ENCODE results near the gene FAM186B.
"Not testable (repeated sequence)": the region's sequence is repeated elsewhere in the genome, so short reads cannot be mapped to it uniquely, and the experiment has no call there.

The FAM186B gene

DNA sequence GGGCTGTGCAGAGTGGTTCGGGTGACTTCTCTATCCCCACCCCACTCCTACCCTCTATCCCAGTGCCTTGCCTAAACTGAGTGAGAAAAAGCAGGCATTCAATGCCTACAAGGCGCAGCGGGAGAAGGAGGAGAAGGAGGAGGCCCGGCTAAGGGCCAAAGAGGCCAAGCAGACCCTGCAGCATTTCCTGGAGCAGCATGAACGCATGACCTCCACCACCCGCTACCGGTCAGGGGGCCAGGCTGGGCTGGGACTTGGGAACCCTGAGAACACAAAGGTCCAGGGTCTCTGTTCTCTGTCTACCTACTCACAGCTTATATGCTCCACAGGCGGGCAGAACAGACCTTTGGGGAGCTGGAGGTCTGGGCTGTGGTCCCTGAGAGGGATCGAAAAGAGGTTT, 29.6 kb upstream of the FAM186B start:
- no peak for DNase-seq

DNA sequence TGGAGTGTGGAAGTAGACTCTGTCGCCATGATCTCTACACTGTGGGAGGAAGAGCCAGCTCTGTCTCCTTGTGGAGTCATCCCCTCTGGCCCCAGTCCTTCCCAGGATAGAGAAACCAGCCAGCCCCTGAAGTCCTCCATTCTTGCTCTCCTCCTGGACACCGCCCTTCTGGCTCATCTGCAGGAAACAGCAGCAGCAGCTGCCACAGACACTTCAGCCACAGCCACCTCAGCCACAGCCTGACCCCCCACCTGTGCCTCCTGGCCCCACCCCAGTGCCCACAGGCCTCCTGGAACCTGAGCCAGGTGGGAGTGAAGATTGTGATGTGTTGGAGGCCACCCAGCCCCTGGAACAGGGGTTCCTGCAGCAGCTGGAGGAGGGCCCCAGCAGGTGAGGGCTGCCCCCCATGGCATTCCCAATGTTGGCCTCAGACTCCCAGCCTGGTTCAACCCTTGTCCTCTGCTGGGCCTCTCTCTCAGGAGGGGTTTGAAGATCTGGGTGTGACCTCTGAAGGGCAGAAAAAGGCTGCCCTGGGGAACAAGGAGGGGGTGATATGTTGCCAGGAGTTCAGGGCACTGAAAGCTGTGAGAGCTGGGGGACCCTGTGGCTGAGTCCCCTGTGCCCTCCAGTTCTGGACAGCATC, 28.4 kb upstream of the FAM186B start:
- DNase-seq = no peak

DNA sequence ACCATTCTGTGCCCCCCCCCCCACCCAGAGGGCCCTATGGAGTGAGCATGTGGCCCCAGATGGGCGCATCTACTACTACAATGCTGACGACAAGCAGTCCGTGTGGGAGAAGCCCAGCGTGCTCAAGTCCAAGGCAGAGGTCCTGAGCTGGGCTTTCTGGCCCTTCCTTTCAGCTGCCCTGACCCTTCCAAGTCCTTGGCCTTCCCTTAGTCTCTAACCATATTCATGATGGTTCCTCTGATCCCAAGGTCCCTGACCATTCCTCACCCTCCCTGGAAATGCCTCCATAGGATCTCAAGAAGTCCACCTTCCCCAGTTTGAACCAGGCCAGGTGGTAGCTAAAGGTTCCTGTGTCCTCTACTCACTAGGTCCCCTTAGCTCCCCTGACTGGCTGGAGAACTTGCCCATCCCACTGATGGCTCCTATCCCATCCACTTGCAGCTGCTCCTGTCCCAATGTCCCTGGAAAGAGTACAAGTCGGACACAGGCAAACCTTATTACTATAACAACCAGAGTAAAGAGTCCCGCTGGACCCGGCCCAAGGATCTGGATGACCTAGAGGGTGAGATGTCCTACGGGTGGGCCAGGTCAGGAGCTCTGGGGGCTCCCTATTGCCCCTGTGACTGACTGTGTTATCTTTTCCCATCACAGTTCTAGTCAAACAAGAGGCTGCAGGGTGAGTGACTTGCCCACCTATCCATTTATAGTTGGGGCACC, 27.7 kb upstream of the FAM186B start:
- DNase-seq = no peak

DNA sequence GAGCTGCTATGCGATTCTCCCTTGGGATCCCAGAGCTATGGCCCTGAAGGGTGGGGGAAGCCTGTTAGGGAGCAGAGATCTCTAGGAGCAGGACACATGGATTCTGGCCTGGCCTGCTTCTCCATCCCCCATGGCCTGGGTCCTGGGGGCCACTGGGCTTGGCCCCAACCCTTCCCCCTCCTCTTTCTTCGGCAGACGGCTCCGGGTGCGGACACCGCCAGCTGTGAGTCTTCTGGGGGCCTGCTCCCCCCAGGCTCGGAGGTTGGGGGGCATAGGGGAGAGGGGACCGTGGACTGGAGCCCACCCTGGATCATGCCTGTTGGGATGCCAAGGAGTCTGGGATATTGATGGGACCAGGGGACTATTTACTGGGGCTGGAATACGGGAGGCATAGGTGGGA, 27.0 kb upstream of the FAM186B start:
- no peak for DNase-seq

DNA sequence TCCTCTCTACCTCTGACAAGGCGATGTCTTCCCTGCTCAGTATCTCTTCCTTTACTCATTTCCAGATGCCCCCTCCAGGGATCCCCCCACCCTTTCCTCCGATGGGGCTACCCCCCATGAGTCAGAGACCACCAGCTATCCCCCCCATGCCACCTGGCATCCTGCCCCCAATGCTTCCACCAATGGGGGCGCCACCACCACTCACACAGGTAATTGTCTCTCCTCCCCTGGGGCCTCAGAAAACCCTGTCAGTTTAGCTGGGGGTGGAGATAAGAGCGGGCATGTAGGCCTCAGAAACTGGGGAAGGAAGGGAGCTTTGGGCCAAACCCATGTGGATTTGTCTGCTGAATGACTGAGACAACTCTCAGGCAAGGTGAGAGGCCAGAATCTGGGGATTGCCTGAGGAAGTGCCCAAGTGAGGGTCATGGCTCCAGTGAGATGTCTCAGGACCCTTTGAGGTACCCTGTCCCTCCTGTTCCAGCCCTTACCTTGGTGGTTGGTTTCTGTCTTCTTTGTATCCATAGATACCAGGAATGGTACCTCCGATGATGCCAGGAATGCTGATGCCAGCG, 26.0 kb upstream of the FAM186B start:
- DNase-seq = no peak

DNA sequence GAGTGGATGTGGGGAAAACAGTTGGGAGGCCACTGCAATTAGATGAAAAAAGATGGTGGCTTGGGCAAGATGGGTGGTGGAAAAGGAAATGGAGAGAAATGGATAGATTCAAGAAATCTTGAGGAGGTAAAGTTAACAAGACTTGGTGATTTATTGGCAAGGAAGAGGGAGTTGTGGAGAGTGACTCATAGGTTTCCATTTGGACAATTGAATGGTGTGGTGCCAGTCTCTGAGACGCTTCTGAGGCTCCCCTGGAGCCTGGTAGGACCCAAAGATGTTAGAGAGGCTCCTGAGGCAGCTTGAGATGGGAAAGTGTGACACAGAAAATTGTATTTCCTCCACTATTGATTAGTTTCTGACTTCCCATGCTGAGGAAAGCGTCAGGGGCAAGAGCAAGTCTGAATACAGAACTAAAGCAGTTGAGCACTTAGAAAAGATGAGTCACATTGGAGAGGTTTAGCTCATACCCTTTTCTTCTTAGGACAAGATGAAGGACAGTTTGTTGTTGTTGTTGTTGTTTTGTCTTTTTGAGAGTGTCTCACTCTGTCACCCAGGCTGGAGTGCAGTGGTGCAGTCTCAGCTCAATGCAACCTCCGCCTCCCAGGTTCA, 22.4 kb upstream of the FAM186B start:
- no peak for DNase-seq

DNA sequence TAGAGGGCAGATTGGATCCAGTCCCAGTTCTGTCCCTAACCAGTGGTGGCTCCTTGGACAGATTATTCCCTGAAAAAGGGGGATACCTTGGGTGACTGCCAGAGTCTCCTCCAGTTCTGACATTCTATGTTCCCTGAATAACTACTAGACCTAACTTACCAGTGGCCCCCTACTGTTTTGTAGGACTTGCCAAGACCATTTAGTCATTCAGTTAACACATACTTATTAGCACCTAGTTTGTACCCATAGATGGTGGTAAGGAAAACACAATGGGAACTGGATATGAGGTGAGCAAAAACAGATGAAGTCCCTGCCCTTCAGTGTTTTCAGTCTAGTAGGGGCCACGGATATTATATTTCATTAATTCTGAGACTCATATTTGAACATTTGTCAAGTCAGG, 21.4 kb upstream of the FAM186B start:
- DNase-seq = no peak

DNA sequence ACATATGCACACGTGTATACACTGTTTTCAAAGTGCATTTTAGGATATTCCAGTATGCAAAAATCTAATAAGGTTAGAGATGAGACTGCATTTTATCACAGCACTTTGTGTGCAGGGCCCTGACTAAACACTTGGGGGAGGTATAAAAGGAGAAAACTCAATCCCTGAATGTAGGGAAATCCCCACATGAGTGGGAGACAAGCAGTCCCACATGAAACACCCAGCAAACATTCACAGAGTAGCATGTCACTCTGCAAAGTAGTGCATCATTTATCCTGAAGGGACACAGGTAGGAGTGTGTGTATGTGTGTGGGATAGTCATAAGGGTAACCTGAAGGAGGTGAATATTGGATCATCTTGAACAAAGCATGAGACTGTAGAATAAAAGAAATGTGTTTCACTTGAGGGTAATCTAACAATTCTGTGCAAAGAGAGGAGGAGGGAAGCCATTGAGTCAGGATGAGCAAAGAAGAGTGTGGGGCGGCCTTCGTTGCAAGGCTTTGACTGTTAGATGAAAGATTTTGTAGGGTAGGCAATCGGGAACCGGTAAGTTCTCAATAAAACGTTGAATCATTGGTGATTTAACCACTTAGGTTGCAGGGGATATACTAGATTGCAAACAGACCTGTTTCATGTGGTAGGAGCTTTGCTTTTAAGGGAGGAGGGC, 20.9 kb upstream of the FAM186B start:
- DNase-seq = peak; percentile 54

DNA sequence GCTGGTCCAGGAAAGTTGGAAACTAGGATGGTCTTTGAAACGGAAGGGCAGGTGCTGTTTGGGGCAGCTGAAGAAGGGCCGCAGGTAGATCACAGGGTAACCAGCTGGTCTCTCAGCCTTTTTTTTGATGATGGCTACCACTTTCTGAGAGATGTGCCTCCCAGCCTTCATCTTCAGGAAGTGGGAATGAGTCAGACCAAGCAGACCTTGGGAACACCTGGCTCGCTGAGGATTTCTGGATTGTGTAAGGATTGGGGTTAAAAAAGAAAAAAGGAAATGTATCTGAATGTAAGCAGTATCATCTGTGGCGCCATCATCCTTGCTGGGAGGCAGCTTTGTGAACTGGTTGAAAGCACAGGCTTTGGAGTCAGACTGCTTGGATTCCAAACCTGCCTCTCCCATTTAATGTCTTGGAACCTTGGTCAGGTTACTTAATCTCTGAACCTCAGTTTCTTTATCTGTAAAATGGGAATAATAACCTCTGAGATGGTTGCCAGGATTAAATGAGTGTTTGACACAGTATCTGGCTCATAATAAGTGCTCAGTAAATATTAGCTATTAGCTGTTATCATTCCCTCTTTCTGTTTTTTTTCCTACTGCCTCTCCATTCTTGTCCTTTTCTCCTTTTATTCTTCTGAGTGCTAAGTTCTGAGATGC, 19.6 kb upstream of the FAM186B start:
- DNase-seq = no peak

DNA sequence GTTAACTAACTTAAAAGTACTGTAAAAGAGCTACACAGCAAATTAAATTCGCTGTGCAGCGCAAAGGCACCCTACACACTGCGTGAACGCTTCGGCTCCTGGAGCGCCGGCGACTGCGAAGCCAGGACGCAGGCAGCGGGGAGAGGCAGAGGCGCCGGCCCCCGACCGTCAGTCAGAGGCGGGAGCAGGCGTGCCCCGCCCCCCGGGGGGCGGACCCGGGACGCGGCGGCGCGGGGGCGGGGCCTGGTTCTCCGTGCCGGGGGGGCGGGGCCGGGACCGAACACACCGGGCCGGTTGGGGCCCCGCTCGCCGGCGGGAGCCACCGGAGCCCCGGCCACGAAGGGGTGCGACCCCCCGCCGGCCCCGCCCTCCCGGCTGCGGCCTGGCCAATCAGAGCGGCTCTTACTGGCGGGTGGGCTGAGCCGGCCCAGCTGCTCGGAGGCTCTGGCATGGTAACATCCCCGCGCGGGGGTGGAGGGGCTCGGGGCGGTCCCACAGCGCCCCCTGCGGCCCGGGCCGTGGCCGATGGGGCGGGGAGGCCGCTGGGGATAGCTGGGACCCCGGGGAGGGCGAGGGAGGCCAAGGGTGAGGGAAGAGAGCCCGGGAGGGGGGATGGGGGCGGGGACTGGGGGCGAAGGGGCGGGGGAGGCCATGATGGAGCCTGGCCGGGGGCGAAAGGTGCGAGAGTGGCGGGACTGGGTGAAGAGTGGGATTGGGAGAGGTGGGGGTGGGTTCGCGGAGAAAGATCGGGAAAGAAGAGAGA, 17.9 kb upstream of the FAM186B start, which contains the start of gene PRPF40B:
TSS of gene PRPF40B (plus strand) at position 420 of the 763 bp plus-strand sequence. CDS start at position 450, 30 bp downstream.
- peak; percentile 92 for DNase-seq

DNA sequence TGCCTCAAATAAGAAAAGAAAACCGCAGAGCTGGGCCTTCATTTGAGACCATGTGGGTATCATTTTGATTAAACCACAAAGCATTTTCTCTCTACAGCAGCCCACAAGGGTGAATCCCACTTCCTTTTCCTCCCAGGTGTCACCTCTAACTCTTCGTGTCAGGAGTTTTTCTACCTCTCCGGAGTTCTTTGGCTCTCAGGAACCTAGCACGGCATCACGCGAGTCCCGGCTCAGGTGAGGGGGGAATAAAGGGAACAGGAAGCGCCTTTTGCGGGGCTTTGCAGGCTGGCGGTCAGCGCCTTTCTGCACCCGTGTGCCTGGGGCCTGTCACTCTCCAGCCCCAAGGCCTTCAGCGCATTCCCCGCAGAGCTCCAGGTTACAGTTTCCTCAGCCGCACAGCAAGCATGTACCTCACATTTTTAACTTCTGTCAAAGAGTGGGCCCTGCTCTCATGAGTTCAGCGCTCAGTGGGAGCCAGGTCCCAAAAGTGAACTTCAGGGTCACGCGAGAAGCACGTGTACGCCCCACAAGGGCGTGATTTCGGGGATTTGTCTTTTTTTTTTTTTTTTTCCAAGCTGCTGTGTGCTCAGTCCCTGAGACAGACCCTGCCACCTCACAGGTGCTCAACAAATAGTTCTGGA, 17.2 kb upstream of the FAM186B start:
- DNase-seq = peak; percentile 84

DNA sequence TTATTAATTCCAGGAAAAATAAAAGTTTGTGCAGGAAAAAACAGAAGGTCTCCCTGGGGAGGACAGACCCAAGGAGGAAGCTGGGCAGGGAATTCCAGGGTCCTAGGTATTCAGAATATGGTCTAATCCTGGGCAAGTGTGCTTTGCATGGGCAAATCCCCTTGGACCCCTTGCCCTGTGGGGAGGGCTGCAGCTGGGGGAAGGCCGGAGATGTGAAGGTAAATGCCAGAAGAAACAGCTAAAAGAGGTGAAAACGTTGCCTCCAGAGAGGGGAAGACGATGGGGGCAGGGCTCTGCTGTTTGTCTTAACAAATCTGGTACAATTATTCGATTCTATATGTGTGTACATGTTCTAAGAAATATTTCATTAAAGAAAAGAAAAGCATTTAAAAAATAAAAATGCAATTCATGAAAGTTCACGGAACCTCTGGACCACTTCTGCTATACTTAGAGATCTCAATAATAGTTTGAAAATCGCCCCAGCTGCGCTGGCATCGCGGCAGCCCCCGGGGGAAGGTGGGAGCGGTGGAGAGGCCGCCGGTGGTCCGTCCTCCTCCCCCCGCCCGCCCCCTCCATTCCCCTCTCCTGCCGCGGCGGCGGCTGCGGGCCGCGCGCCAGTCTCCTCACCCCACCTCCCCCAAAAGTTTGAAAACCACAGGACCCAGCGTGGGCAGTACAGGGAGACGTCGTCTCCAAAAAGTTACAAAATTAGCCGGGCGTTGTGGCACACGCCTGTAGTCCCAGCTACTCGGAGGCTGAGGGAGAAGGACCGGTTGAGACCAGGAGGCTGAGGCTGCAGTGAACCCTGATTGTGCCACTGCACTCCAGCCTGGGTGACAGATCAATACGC, 16.4 kb upstream of the FAM186B start:
- DNase-seq = peak; percentile 80

DNA sequence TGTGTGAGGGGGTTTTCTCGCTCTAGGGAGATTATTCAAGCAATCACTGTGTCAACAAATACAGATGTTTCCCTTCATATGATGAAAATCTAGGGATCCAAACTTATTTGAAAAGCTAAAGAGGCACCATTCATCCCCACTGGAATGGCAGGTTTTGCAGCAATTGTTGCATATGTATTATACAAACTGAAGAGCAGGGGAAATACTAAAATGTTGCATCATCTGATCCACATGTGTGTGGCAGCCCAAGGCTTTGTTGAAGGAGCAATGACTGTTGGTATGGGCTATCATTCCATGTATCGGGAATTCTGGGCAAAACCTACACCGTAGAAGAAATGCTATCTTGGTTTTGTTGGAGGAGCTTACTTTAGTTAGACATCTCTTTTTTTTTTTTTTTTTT, 13.8 kb upstream of the FAM186B start:
- DNase-seq = no peak

DNA sequence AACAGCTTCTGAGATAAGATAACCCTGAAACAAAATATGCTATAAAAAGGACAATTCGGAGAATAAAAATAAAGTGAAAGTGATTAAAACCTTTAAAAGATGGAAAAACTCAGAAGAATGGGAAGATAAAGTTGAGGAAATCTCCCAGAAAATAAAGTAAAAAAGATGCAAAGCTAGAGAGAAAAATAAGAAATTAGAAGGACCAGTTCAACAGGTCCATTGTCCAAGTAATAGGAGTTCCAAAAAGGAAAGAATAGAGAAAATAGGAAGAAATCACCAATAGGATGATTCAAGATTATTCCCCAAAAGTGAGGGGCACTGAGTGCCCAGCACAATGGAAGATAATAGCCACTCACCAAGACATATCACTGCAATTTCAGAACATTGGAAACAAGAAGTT, 13.1 kb upstream of the FAM186B start:
- DNase-seq = no peak

DNA sequence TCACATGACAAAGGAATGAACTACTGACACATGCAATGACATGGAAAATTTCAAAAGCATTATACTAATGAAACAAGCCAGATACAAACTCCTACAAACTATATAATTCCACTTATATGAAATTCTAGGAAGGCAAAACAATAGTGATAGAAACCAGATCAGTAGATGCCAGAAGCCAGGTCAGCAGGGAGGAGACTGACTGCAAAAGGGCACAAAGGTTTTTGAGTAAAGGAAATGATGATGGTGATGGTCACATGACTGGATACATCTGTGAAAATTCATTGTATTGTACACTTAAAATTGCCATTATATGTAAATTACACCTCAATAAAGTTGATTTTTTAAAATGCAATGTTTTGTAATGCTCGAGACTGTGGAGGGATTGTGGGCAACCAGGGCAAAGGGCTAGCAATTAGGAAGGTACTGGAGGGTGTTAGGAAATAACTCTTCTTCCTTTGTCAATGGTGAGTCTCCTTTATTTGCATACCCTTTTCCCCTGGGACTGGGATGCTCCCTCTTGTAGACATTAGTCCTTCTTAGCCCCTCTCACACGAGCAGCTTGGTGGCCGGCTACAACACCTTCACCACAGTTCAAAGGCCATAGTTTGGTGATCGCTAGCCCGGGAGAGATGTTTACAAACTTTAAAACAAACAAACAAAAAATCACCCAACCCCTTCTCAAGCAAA, 11.2 kb upstream of the FAM186B start:
- DNase-seq = no peak

DNA sequence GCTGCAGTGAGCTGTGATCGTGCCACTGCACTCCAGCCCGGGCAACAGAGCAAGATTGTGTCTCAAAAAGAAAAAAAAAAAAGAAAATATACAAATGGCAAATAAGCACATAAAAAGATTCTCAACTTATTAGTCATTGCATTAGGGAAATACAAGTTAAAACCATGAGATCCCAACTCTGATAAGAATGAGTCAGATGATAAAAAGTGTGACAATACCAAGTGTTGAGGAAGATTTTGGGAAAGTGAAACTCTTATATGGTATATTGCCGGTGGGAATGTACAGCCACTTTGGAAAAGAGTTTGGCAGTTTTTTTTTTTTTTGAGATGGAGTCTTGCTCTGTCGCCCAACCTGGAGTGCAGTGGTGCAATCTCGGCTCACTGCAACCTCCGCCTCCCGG, 10.3 kb upstream of the FAM186B start:
- DNase-seq = no peak

DNA sequence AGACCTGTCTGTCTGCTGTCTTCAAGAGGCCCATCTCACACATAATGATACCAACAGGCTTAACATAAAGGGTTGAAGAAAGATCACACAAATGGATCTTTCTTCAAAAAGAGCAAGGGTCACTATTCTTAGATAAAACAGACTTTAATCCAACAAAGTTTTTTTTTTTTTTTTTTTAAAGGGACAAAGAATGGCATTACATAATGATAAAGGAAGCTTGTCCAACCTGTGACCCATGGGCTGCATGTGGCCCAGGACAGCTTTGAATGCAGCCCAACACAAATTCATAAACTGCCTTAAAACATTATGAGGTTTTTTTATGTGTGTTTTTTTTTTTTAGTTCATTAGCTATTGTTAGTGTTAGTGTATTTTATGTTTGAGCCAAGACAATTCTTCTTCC, 6.8 kb upstream of the FAM186B start:
- DNase-seq = no peak

DNA sequence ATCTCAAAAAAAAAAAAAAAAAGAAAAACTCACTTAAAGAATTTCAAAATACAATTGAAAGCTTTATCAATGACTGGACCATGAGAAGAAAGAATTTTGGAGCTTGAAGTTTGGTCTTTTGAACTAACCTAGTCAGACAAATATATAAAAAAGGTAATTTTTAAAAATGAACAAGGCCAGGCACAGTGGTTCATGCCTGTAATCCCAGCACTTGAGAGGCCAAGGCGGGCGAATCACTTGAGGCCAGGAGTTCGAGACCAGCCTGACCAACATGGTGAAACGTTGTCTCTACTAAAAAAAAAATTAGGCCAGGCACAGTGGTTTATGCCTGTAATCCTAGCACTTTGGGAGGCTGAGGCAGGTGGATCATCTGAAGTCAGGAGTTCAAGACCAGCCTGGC, 5.3 kb upstream of the FAM186B start:
- DNase-seq = not testable (repeated sequence)

DNA sequence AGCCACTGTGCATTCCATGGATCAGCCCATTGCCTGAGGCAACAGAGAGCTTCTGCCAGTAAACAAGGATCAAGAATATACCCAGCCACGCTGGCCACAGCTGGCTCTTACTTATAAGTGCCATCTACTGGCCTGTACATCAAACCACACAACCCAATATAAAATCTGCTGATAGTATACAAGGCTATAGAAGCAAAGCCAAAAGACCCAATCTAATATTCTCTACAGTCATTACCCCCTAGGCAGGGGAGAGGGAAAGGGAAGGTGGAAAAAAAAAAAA, 4.4 kb upstream of the FAM186B start:
- no peak for DNase-seq
